Fibroblast of gingiva (primary cell): Measurements from ENCODE around the gene OR10H1.
"Not testable (repeated sequence)": the region's sequence is repeated elsewhere in the genome, so short reads cannot be mapped to it uniquely, and the experiment has no call there.

Source experiments
- DNase-seq: peaks from one replicate; pipeline ENCODE4 v3.0.0-alpha.2; 2011; ENCODE audit warnings: low read depth

OR10H1 gene

GRCh38 chr19:15774159-15774558 is 41.3 kb downstream of the OR10H1 start:
- not testable (repeated sequence) for DNase-seq

- no peak for DNase-seq
These were observed 45.9 kb downstream of the OR10H1 start for GRCh38 chr19:15769586-15769985.

- DNase-seq = no peak
These were observed 55.4 kb downstream of the OR10H1 start for GRCh38 chr19:15759962-15760565.

GRCh38 chr19:15758379-15758778 is 57.1 kb downstream of the OR10H1 start:
- no peak for DNase-seq
